ENCODE measurements around the gene TERF2IP. TPM values are rescaled to one million over a fixed set of nuclear protein-coding genes. Genes with fewer than 3 reads are reported as not detected.

The TERF2IP gene
- total RNA-seq, 1 donor from 2014 or later: 137 TPM

GRCh38 chr16:75648265-75649076, 898 bp downstream of the TERF2IP start:
- Mint-ChIP-seq H3K27me3 (ENCODE audit: unreplicated experiment) (peaks cover 10% of the 10 kb centered on the region), H3K9me3 (ENCODE audit: unreplicated experiment) (peaks cover 15% of the 10 kb centered on the region), H3K4me1 (ENCODE audit: low read depth, unreplicated experiment) (peaks cover 19% of the 10 kb centered on the region), H3K36me3 (ENCODE audit: unreplicated experiment) (peaks cover 5% of the 10 kb centered on the region), H3K4me3 (ENCODE audit: unreplicated experiment) (peak overlapping the region; percentile 97), H3K27ac (ENCODE audit: unreplicated experiment) (peak overlapping the region; percentile 97)
- DNase-seq: peak; percentile 89
- TF ChIP-seq, protein P1, sequence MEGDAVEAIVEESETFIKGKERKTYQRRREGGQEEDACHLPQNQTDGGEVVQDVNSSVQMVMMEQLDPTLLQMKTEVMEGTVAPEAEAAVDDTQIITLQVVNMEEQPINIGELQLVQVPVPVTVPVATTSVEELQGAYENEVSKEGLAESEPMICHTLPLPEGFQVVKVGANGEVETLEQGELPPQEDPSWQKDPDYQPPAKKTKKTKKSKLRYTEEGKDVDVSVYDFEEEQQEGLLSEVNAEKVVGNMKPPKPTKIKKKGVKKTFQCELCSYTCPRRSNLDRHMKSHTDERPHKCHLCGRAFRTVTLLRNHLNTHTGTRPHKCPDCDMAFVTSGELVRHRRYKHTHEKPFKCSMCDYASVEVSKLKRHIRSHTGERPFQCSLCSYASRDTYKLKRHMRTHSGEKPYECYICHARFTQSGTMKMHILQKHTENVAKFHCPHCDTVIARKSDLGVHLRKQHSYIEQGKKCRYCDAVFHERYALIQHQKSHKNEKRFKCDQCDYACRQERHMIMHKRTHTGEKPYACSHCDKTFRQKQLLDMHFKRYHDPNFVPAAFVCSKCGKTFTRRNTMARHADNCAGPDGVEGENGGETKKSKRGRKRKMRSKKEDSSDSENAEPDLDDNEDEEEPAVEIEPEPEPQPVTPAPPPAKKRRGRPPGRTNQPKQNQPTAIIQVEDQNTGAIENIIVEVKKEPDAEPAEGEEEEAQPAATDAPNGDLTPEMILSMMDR (IDR thresholded peaks at IDR 0.05; ENCODE audit: partially characterized antibody, unreplicated experiment): no peak

DNA sequence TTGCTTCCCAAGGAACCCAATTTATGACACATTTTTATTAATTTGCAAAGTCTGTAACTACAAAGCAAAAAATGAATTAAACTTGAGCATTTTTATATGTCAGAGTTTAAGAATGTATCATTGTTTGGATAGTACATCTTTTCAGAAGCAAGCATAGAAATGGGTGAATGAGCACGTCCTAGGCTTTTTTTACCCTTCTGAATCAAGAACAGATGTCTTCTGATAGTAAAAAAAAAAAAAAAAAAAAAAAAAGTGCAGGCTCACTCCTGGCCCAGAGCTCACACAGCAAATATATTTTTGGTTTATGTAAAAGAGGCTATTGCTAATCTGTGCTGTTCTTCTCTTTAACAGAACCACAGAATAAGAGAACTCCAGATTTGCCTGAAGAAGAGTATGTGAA, 6.3 kb downstream of the TERF2IP start:
- Mint-ChIP-seq H3K36me3 (ENCODE audit: unreplicated experiment) (peaks cover 13% of the 10 kb centered on the region), H3K9me3 (ENCODE audit: unreplicated experiment) (peaks cover 9% of the 10 kb centered on the region), H3K4me3 (ENCODE audit: unreplicated experiment) (no peak overlapping the region), H3K27me3 (ENCODE audit: unreplicated experiment) (peaks cover 3% of the 10 kb centered on the region), H3K27ac (ENCODE audit: unreplicated experiment) (no peak overlapping the region), H3K4me1 (ENCODE audit: low read depth, unreplicated experiment) (peaks cover 20% of the 10 kb centered on the region)
- DNase-seq: no peak
- TF ChIP-seq, protein P1 (IDR thresholded peaks at IDR 0.05; ENCODE audit: partially characterized antibody, unreplicated experiment): no peak

DNA sequence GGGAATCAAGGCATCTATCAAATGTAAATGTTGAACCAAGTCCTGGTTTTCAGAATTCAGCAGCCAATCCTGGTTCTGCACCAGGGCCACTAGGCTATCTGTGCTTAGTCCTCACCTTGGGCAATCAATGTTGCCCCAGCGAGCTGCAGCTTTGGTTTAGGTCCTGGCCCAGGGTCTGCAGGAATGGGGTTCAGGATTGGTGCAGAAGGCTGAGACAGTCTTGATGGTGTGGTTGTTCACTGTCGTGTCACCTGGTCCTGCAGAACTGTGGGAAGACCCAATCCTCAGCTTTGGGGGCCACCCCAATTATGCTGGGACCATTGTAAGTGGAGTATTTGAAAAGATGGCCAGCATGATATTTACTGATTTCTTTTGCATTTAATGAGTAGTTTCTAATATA, 10.6 kb downstream of the TERF2IP start:
- Mint-ChIP-seq H3K27ac (ENCODE audit: unreplicated experiment) (no peak overlapping the region), H3K27me3 (ENCODE audit: unreplicated experiment) (no peaks in the 10 kb centered on the region), H3K4me1 (ENCODE audit: low read depth, unreplicated experiment) (peaks cover 5% of the 10 kb centered on the region), H3K9me3 (ENCODE audit: unreplicated experiment) (peaks cover 2% of the 10 kb centered on the region), H3K36me3 (ENCODE audit: unreplicated experiment) (peaks cover 8% of the 10 kb centered on the region), H3K4me3 (ENCODE audit: unreplicated experiment) (no peak overlapping the region)
- TF ChIP-seq, protein P1 (IDR thresholded peaks at IDR 0.05; ENCODE audit: partially characterized antibody, unreplicated experiment): no peak
- DNase-seq: no peak

- DNase-seq: no peak
- H3K4me1 Mint-ChIP-seq (ENCODE audit: low read depth, unreplicated experiment): no peaks in the 10 kb centered on the region
- no peak overlapping the region for H3K27ac Mint-ChIP-seq (ENCODE audit: unreplicated experiment)
- H3K4me3 Mint-ChIP-seq (ENCODE audit: unreplicated experiment): no peak overlapping the region
- H3K36me3 Mint-ChIP-seq (ENCODE audit: unreplicated experiment): peaks cover 8% of the 10 kb centered on the region
- TF ChIP-seq, protein P1 (IDR thresholded peaks at IDR 0.05; ENCODE audit: partially characterized antibody, unreplicated experiment): no peak
- H3K9me3 Mint-ChIP-seq (ENCODE audit: unreplicated experiment): peaks cover 2% of the 10 kb centered on the region
- no peaks in the 10 kb centered on the region for H3K27me3 Mint-ChIP-seq (ENCODE audit: unreplicated experiment)
Observed at GRCh38 chr16:75660321-75660720, 12.7 kb downstream of the TERF2IP start.

DNA sequence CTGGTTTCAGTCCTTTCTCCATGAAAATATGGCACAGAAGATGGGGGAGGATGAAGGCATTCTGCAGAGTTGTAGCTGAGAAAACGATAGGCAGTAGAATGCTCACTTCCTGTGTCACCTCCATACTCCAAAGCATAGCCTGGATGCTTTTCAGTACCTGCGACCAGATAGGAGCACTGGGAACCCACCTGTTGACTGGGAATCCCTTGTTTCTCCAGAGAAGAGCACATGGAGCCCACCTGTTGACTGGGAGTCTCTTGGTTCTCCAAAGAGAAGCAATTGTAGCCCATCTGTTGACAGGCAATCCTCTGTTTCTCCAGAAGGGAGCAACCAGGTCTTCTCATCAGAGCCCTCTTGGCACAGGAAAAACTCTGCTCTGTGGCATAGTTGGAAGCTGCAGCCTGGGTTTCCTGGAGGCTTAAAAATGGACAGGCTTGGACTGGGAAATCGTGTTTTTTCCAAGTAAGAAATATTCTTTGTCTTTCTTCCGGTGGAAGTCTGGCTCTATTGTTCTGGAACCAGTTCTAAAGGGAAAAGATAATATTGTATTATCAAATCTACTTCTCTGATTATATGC, 13.2 kb downstream of the TERF2IP start:
- Mint-ChIP-seq H3K9me3 (ENCODE audit: unreplicated experiment) (peaks cover 2% of the 10 kb centered on the region), H3K4me3 (ENCODE audit: unreplicated experiment) (no peak overlapping the region), H3K36me3 (ENCODE audit: unreplicated experiment) (peaks cover 6% of the 10 kb centered on the region), H3K27me3 (ENCODE audit: unreplicated experiment) (no peaks in the 10 kb centered on the region), H3K27ac (ENCODE audit: unreplicated experiment) (no peak overlapping the region), H3K4me1 (ENCODE audit: low read depth, unreplicated experiment) (no peaks in the 10 kb centered on the region)
- TF ChIP-seq, protein P1 (IDR thresholded peaks at IDR 0.05; ENCODE audit: partially characterized antibody, unreplicated experiment): no peak
- no peak for DNase-seq
